CD4-positive, alpha-beta T cell (primary cell): Measurements from ENCODE around the gene MYOM3. TPM values are rescaled to one million over a fixed set of nuclear protein-coding genes. Genes with fewer than 3 reads are reported as not detected.

Source experiments
- ATAC-seq: fragments of 200-7000 bp; cut with Tn5 transposase; one replicate; pipeline ENCODE4 v1.10.0; 2022; ENCODE audit warnings: mild to moderate bottlenecking; ENCODE audit not compliant: poor library complexity
- CTCF ChIA-PET: fragments of 350-600 bp; sonication (Branson Sonifier 250); formaldehyde crosslinking; loops from one replicate; lab custom pipeline; 2021; ENCODE audit warnings: antibody characterized with exemption, inconsistent platforms; lab: Charles Lee
- POLR2A ChIA-PET: fragments of 350-600 bp; sonication (Branson Sonifier 250); formaldehyde crosslinking; loops from one replicate; lab custom pipeline; 2021; ENCODE audit warnings: antibody characterized with exemption, inconsistent platforms; lab: Charles Lee
- DNase-seq, 14 experiments: peaks; one replicate each; pipeline ENCODE4 v3.0.0-alpha.2; 2013 to 2020; ENCODE audit warnings: mixed read lengths in 2 of 14
- H3K27ac ChIP-seq, 2 donors: one replicate each; pipeline versions ENCODE4 v1.5.1 to v1.7.0; 2013; ENCODE audit warnings: low read length in 2 of 2, low read depth in 1 of 2, mild to moderate bottlenecking in 1 of 2
- H3K27me3 ChIP-seq, 2 experiments: 1 replicate in 1 of 2; 2 replicates in 1 of 2; pipeline versions ENCODE4 v1.6.1 to v1.7.0; 2013; ENCODE audit warnings: low read length in 2 of 2, control low read depth in 1 of 2, mild to moderate bottlenecking in 1 of 2, moderate library complexity in 1 of 2; ENCODE audit not compliant: insufficient read depth in 2 of 2, control insufficient read depth in 1 of 2
- H3K36me3 ChIP-seq: one replicate; pipeline ENCODE4 v1.6.1; 2013; ENCODE audit warnings: low read length, control low read depth; ENCODE audit not compliant: insufficient read depth
- H3K4me1 ChIP-seq: one replicate; pipeline ENCODE4 v1.6.1; 2013; ENCODE audit warnings: low read length, control low read depth; ENCODE audit not compliant: insufficient read depth
- H3K4me3 ChIP-seq: one replicate; pipeline ENCODE4 v1.5.1; 2013; ENCODE audit warnings: mild to moderate bottlenecking, low read length, moderate library complexity
- H3K9me3 ChIP-seq, 2 experiments: 1 replicate in 1 of 2; 2 replicates in 1 of 2; pipeline versions ENCODE4 v1.6.1 to v1.7.0; 2013; ENCODE audit warnings: low read length in 2 of 2, mild to moderate bottlenecking in 2 of 2, control low read depth in 1 of 2, moderate library complexity in 1 of 2; ENCODE audit not compliant: control insufficient read depth in 1 of 2, insufficient read depth in 1 of 2
- H3K27ac Mint-ChIP-seq: one replicate; pipeline ENCODE4 v1.8.0; 2020; ENCODE audit warnings: mixed read lengths
- H3K27me3 Mint-ChIP-seq: one replicate; pipeline ENCODE4 v1.8.0; 2021; ENCODE audit warnings: mixed read lengths
- H3K36me3 Mint-ChIP-seq: one replicate; pipeline ENCODE4 v1.8.0; 2021; ENCODE audit warnings: low read depth, mixed read lengths
- H3K4me1 Mint-ChIP-seq: one replicate; pipeline ENCODE4 v1.8.0; 2021; ENCODE audit warnings: low read depth, mixed read lengths
- H3K4me3 Mint-ChIP-seq: one replicate; pipeline ENCODE4 v1.8.0; 2020; ENCODE audit warnings: mild to moderate bottlenecking, mixed read lengths
- H3K9me3 Mint-ChIP-seq: one replicate; pipeline ENCODE4 v1.8.0; 2020; ENCODE audit warnings: mixed read lengths
- intact Hi-C, 2 experiments: fragments of 100-400 bp; cut with DNase I in 1 of 2; cut with micrococcal nuclease in 1 of 2; formaldehyde crosslinking; loops; one replicate each; pipeline versions ENCODE4 v1.15.1 to v1.9.0; 2023 to 2025; cut with DNase I, micrococcal nuclease
- total RNA-seq, 174 experiments: library from RNA in 2 of 174; stranded (reverse) in 2 of 174; gene quantifications; one replicate each; pipeline ENCODE4 v1.2.3 and lab custom pipeline; 2021 to 2026
- TF ChIP-seq, protein P1 (sequence below): fragments of 200-600 bp; IDR thresholded peaks from one replicate; pipeline ENCODE4 v1.8.0; 2022; ENCODE audit warnings: antibody characterized with exemption, mild to moderate bottlenecking

Gene MYOM3
- total RNA-seq, 2 experiments from 2014 or later: not detected

DNA sequence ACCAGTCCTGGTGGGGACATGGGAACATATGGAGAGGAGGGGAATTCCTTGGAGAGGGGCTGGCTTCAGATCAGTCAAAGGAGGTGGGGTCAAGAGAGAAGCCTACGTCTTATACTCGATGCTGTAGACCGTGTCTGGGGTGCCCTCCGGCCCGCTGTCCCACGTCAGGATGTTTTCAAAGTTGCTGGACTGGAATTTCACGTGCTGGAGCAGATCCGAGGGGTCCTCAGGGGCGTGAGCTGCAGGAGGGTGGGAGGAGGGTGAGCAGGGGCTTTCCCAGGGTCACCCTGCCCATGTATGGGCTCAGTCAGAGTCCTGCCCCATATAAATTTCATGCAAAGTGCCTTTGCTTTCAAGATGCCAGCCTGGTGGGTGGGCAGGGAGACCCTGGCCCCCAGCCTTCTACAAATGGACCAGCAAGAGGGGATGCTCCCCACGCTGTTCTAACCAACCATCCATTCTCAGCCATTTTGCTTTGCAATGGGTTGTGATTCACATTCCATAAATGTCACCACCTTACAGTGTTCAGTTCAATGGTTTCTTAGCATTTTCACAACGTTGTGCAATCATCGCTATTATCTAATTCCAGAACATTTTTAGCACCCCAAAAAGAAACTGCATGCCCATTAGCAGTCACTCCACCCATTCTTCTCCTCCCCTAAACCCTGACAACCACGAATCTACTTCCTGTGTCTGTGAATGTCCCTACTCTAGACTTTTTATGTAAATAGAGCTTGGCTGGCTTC is 26.7 kb upstream of the MYOM3 start:
- Mint-ChIP-seq H3K4me3 (no peak overlapping the region), H3K36me3 (no peaks in the 10 kb centered on the region), H3K27me3 (peaks cover 16% of the 10 kb centered on the region), H3K9me3 (no peaks in the 10 kb centered on the region), H3K27ac (no peak overlapping the region), H3K4me1 (no peaks in the 10 kb centered on the region)
- Histone ChIP-seq H3K27me3 (peaks cover 0 to 2% of the 10 kb centered on the region in 2 experiments), H3K4me3 (no peak overlapping the region), H3K36me3 (no peaks in the 10 kb centered on the region), H3K4me1 (no peaks in the 10 kb centered on the region), H3K27ac (no peak overlapping the region), H3K9me3 (peaks cover 0 to 8% of the 10 kb centered on the region in 2 experiments)
- TF ChIP-seq, protein P1, sequence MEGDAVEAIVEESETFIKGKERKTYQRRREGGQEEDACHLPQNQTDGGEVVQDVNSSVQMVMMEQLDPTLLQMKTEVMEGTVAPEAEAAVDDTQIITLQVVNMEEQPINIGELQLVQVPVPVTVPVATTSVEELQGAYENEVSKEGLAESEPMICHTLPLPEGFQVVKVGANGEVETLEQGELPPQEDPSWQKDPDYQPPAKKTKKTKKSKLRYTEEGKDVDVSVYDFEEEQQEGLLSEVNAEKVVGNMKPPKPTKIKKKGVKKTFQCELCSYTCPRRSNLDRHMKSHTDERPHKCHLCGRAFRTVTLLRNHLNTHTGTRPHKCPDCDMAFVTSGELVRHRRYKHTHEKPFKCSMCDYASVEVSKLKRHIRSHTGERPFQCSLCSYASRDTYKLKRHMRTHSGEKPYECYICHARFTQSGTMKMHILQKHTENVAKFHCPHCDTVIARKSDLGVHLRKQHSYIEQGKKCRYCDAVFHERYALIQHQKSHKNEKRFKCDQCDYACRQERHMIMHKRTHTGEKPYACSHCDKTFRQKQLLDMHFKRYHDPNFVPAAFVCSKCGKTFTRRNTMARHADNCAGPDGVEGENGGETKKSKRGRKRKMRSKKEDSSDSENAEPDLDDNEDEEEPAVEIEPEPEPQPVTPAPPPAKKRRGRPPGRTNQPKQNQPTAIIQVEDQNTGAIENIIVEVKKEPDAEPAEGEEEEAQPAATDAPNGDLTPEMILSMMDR: no peak
- POLR2A ChIA-PET: no interaction called here
- intact Hi-C loops: no loop called here
- CTCF ChIA-PET: interaction anchor here (0.6 to 1.0 kb wide), 2 partner anchors 12 kb away, joined by 3 to 4 read pairs; no protein-coding TSS in a partner anchor
- DNase-seq: peak in 1 of 14 experiments; percentile 25
- ATAC-seq: no peak

DNA sequence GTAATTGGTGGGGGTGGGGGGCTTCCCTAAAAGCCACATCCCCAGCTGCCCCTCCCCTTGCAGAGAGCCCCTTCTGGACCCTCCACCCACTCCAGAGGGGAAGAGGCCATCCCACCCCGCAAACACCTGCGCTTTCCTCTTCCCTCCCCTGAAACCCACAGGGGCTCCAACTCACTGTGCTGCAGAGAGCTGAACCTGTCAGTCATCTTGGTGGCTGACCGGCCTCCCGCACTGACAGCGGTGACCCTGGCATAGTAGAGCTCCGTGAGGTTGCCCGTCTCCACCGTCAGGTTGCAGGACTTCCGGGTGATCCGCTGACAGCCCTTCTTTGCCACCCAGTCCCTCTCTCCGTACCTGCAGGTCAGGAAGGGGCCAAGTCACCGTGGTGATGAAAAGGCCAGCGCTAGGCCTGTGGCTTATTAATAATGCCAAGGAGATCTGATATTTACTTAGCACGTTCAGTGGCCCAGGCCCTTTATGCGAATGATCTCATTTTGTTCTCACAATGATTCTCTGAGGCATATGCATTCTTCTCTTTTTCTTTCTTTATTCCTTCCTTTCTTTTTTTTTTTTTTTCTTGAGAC is 25.1 kb upstream of the MYOM3 start:
- no peaks in the 10 kb centered on the region for H3K4me1 Mint-ChIP-seq
- ATAC-seq (no peak), DNase-seq (no peak)
- no peak overlapping the region for H3K27ac Mint-ChIP-seq
- intact Hi-C loops: no loop called here
- H3K9me3 Mint-ChIP-seq: no peaks in the 10 kb centered on the region
- Histone ChIP-seq H3K27me3 (peaks cover 0 to 2% of the 10 kb centered on the region in 2 experiments), H3K9me3 (peaks cover 0 to 8% of the 10 kb centered on the region in 2 experiments), H3K36me3 (no peaks in the 10 kb centered on the region), H3K27ac (no peak overlapping the region), H3K4me1 (no peaks in the 10 kb centered on the region), H3K4me3 (no peak overlapping the region)
- no peaks in the 10 kb centered on the region for H3K36me3 Mint-ChIP-seq
- no peak overlapping the region for H3K4me3 Mint-ChIP-seq
- peaks cover 24% of the 10 kb centered on the region for H3K27me3 Mint-ChIP-seq
- POLR2A ChIA-PET: no interaction called here
- TF ChIP-seq, protein P1: no peak
- CTCF ChIA-PET: interaction anchor here (1.2 kb wide), 1 partner anchor 13 kb away, joined by 6 read pairs; no protein-coding TSS in a partner anchor

DNA sequence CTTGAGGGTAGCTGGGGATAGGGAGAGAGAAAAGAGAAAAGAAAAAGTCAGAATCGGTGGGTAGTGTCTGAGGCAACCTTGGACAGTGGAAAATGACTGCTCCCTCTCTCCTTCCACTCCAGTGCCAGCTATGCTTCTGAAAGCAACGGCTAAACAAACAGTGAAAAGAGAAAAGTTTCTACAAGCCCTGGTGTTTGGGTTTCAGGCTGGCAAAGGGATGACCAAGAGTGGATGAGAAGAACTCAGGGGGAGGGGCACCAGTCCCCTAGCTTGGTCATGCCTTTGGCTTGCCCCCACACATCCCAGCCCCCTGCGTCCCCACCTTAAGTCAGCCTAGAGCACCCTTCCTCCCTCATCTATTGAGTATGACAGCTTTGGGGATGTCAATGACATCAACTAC is 22.4 kb upstream of the MYOM3 start:
- no peak overlapping the region for H3K27ac Mint-ChIP-seq

More for the DNA sequence above, 22.4 kb upstream of the MYOM3 start:
- no peaks in the 10 kb centered on the region for H3K9me3 Mint-ChIP-seq
- TF ChIP-seq, protein P1: no peak
- POLR2A ChIA-PET: no interaction called here
- H3K4me3 Mint-ChIP-seq: no peak overlapping the region
- Histone ChIP-seq H3K4me3 (no peak overlapping the region), H3K9me3 (peaks cover 5 to 16% of the 10 kb centered on the region in 2 experiments), H3K4me1 (no peaks in the 10 kb centered on the region), H3K27ac (no peak overlapping the region), H3K36me3 (no peaks in the 10 kb centered on the region), H3K27me3 (peaks cover 0 to 2% of the 10 kb centered on the region in 2 experiments)
- no peaks in the 10 kb centered on the region for H3K4me1 Mint-ChIP-seq
- intact Hi-C loops: no loop called here
- no peaks in the 10 kb centered on the region for H3K36me3 Mint-ChIP-seq
- CTCF ChIA-PET: no interaction called here
- DNase-seq (no peak), ATAC-seq (no peak)
- peaks cover 18% of the 10 kb centered on the region for H3K27me3 Mint-ChIP-seq
